HG03196 (cell line): ENCODE data around the gene ATP13A3.
A peak's percentile ranks its signal among the peaks of the same experiment; 100 is the strongest.
"Not testable (repeated sequence)": the region's sequence is repeated elsewhere in the genome, so short reads cannot be mapped to it uniquely, and the experiment has no call there.

Source experiments
- ATAC-seq: cut with Tn5 transposase; IDR thresholded peaks from one replicate; pipeline ENCODE4 v1.9.1; 2021; ENCODE audit not compliant: unreplicated experiment

Gene ATP13A3

GRCh38 chr3:194500198-194500597 lies 13.4 kb upstream of the ATP13A3 start:
- ATAC-seq: no peak

GRCh38 chr3:194499516-194499915 lies 12.7 kb upstream of the ATP13A3 start:
- ATAC-seq: not testable (repeated sequence)

DNA sequence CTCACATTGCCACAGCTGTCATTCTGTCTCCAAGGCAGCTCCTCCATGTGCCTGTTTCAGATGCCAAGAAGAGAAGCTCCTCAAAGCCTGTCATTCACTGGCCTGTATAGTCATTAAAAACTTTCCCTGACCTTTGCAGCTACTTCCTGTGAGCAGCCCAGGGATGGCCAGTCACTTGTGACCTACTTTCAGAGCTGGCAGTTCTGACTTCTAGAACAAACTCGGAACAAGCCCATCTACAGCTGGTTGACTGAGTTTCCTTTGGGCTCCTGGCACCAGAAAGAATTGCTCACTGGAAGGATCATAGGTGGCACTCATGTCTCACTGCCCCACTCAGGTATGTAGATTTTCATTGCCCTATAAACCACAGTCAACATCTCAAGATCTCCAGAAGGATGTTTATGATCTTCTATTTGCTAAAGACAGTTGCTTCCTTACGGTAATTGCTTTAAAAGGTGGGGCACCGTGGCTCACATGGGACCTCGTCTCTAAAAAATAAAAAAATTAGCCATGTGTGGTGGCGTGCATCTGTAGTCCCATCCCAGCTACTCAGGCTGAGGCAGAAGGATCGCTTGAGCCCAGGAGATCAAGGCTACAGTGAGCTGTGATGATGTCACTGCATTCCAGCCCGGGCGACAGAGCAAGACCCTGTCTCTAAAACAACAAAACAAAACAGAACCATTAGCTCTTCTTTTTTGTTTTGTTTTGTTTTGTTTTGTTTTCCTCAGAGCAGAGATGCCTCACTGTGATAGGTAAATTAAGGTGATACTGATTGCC lies 11.2 kb upstream of the ATP13A3 start:
- no peak for ATAC-seq

GRCh38 chr3:194496217-194496919 lies 9.6 kb upstream of the ATP13A3 start:
- ATAC-seq: no peak

DNA sequence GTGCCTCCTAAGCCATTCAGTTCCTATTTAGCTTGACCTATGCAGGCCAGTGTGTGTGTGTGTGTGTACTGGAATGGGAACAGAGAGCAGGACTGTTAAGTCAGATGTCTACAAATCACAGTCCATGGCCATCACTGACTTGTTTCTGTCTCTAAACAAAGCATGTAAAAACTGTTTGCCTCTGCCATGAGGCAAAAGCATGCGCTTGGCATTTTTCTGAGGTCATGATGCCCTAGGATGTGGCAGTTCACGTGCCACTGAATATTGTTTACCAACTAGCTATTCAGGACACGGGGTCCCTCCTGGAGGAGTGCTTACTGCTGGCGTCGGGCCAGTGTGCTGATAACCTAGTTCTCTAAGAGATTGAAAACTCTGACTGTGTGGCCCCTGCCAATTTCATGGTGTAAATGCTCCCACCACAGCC lies 8.2 kb upstream of the ATP13A3 start:
- no peak for ATAC-seq

DNA sequence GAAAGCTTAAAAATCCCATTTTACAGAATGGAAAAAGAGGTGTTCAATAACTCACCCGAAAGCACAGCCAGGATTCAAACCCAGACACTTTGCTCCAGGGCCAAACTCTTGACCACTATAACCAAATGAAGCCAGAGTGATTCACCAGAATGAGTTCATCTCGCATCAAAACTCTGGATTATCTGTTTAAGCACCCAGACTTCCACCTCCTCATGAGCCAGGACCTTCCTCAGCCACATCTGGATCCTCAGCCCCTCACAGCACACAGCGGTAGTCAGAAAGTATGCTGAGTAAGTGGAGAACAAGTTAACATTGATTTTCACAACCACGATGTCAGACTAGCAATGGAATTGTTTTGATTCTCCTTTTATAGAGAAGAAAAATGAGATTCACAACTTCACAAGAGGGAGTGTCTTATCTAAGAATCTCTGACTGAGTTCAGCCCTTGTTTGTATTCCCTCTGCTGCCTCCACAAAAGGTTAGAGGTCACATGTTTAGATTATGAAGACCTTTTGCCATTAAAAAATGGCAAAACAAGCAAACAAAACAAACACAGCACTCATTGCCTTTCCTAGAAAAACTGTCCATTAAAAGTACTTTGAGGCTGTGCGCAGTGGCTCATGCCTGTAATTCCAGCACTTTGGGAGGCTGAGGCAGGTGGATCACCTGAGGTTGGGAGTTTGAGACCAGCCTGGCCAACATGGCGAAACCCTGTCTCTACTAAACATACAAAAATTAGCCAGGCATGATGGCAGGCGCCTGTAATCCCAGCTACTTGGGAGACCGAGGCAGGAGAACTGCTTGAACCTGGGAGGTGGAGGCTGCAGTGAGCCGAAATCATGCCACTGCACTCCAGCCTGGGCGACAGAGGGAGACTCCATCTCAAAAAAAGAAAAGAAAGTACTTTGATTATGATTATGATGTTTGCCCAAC lies 7.5 kb upstream of the ATP13A3 start:
- ATAC-seq: not testable (repeated sequence)

- no peak for ATAC-seq
These were observed 5.2 kb upstream of the ATP13A3 start for GRCh38 chr3:194492001-194492400.

- ATAC-seq: no peak
These were observed 3.2 kb upstream of the ATP13A3 start for GRCh38 chr3:194489736-194490612.

GRCh38 chr3:194488055-194488742 lies 1.4 kb upstream of the ATP13A3 start:
- no peak for ATAC-seq

DNA sequence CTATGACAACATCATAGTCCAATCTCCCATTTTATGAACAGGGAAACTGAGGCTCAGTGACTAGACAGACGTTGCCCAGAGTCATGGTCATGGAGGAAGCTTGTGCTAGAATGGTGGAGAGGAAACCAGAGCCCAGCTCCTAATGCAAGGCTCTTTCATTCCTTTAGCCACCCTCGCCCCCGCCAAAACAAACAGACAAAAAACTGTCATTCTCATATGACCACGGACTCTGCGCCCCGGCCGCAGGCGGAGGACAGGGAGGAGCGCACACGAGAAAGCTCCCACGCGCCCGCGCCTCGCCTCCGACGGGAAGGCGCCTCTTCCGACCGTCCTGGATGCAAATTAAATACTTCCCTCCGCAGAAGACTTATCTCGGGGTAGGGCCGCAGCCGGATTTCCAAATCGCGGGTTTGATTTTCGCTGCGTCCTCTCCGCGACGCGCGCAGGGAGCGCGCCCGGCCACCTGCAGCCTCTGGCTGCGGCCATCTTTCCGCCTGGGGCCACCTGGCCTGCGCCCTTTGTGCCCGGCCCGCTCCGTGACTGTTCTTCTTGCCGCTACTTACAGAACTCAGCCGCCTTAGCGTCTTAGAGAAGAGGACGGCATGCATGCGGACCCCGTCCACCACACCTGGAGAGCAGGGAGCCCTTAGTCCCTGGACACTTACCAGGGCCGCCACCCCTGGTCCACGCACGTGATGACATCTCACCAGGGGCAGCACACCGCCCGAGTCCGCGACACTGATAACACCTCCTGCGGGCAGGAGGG lies 670 bp upstream of the ATP13A3 start:
- peak; percentile 19 for ATAC-seq

GRCh38 chr3:194485881-194486539 lies 792 bp downstream of the ATP13A3 start:
- ATAC-seq: peak; percentile 14

DNA sequence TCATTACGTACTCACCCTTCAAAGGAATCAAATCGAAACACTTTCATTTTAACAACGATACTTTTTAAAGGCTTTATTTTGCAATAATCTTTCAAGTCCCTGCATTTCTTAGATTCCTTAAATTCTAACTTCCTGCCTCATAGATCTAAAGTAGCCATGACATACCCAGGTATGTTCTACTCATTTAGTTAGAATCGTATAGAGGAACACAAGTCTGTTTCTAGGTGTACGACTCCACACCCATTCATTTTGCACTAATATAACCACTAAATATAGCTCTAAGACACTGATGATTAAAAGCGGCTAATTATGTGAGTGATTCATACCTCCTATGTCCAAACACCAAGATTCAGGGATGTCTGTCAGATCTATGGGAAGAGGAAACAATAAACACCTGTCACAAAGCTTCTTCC lies 1.3 kb downstream of the ATP13A3 start:
- no peak for ATAC-seq

- no peak for ATAC-seq
These were observed 2.2 kb downstream of the ATP13A3 start for GRCh38 chr3:194484614-194485013.

GRCh38 chr3:194483850-194484249 lies 3.0 kb downstream of the ATP13A3 start:
- no peak for ATAC-seq

DNA sequence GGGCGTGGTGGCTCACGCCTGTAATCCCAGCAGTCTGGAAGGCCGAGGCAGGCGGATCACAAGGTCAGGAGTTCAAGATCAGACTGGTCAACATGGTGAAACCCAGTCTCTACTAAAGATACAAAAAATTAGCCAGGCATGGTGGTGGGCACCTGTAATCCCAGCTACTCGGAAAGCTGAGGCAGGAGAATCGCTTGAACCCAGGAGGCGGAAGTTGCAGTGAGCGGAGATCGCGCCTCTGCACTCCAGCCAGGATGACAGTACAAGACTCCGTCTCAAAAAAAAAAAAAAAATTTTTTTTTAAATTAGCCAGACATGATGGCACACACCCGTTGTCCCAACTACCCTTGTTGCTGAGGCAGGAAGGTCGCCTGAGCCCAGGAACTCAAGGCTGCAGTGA lies 4.0 kb downstream of the ATP13A3 start:
- not testable (repeated sequence) for ATAC-seq

GRCh38 chr3:194482196-194482593 lies 4.6 kb downstream of the ATP13A3 start:
- no peak for ATAC-seq

DNA sequence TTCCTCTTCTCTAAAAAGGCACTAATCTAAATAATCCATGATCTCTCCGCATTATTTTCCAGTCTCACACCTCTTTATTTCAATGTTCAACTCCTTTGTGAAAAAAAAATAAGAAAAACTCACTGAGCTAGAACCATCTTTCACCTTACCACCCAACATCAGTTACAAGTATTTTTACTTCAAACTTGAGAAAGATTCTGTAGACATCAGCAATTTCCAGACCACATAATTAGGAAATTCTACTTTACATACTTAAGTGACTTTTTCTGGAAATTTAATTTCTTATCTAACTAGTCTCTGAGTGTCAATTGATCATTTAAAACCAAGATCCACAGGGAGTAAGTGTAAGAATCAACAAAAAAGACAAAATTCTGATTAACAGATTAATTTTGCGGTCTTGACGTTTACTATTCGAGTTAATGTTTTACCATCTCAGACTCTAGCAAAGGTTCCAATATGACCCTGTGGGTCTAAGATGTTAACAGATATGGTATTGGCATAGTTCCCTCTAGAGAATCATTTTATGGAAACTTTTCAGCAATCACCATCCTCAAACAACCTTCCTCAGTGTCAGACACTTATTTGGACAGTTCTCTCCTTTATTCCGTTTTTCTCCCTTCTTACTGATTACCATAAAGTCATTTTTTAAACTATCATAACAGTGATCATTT lies 5.1 kb downstream of the ATP13A3 start:
- no peak for ATAC-seq

- ATAC-seq: no peak
These were observed 5.7 kb downstream of the ATP13A3 start for GRCh38 chr3:194481103-194481502.
